Stimulated activated naive CD8-positive, alpha-beta T cell treated with anti-CD3 and anti-CD28 coated beads, Interleukin-15, amount 100 ng/mL, for 72 hours (primary cell): ENCODE results near the gene FUT3.
A peak's percentile ranks its signal among the peaks of the same experiment; 100 is the strongest.
"Not testable (repeated sequence)": the region's sequence is repeated elsewhere in the genome, so short reads cannot be mapped to it uniquely, and the experiment has no call there.

Experiments used
- ATAC-seq: fragments of 150-1000 bp; cut with Tn5 transposase; 2 replicates; pipeline ENCODE4 v1.10.0; 2021; ENCODE audit warnings: mild to moderate bottlenecking, moderate library complexity
- DNase-seq, 2 donors: peaks; one replicate each; pipeline ENCODE4 v3.0.0; 2021 to 2022
- H3K27ac Mint-ChIP-seq, 2 donors: one replicate each; pipeline ENCODE4 v1.8.0; 2022; ENCODE audit warnings: mild to moderate bottlenecking in 2 of 2, mixed read lengths in 2 of 2, moderate library complexity in 2 of 2
- H3K27me3 Mint-ChIP-seq: one replicate; pipeline ENCODE4 v1.8.0; 2022; ENCODE audit warnings: mixed read lengths
- H3K4me1 Mint-ChIP-seq: one replicate; pipeline ENCODE4 v1.8.0; 2022; ENCODE audit warnings: mild to moderate bottlenecking, mixed read lengths
- H3K4me3 Mint-ChIP-seq, 2 donors: one replicate each; pipeline ENCODE4 v1.8.0; 2022; ENCODE audit warnings: mild to moderate bottlenecking in 2 of 2, mixed read lengths in 2 of 2, moderate library complexity in 1 of 2
- H3K9me3 Mint-ChIP-seq, 2 donors: one replicate each; pipeline ENCODE4 v1.8.0; 2022; ENCODE audit warnings: mixed read lengths in 2 of 2

The FUT3 gene

GRCh38 chr19:5865772-5866171, 14.5 kb upstream of the FUT3 start:
- no peak for DNase-seq
- Mint-ChIP-seq H3K4me3 (no peak overlapping the region), H3K27ac (no peak overlapping the region), H3K9me3 (no peaks in the 10 kb centered on the region), H3K4me1 (no peaks in the 10 kb centered on the region), H3K27me3 (peaks cover 9% of the 10 kb centered on the region)
- ATAC-seq: no peak

- Mint-ChIP-seq H3K4me3 (no peak overlapping the region), H3K9me3 (no peaks in the 10 kb centered on the region), H3K4me1 (no peaks in the 10 kb centered on the region), H3K27me3 (peaks cover 9% of the 10 kb centered on the region), H3K27ac (peak overlapping the region in 1 of 2 donors; percentile 46)
- no peak for ATAC-seq
- no peak for DNase-seq
Measured at GRCh38 chr19:5864725-5865486, 13.7 kb upstream of the FUT3 start.

DNA sequence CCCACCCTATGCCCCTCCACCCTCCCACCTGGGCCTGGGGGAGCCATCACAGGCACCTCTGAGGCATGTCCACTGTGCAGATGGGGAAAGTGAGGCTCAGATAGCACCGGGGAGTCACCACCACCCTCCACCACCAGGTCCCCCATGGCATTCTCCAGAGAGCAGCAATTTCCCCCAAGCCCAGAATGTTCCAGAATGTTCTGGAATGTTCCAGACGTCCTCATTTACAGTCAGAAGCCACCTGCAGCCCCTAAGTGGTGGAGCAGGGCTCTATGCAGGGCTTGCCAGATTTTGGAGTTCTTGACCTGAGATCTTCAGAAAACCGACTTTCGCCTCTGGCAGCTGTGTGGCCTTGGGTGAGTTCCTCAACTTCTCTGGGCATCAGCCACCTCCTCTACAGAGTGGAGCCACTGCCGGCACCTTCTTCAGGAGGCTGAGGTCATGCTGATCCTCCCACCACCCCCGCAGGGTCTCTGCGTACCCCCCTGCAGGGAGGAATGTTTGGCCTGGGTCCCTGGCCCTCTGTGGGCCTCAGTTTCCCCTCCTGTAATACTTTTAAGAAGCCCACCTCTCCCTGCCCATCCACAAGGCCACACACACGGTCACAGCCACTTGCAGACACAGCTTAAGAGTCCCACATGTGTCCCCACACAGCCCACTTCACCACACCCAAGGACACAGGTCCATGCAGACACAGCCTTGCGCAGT, 12.9 kb upstream of the FUT3 start:
- DNase-seq: no peak
- Mint-ChIP-seq H3K4me3 (no peak overlapping the region), H3K4me1 (no peaks in the 10 kb centered on the region), H3K27ac (peak overlapping the region in 1 of 2 donors; percentile 46), H3K9me3 (no peaks in the 10 kb centered on the region), H3K27me3 (peaks cover 9% of the 10 kb centered on the region)
- ATAC-seq: no peak

- Mint-ChIP-seq H3K27ac (peak overlapping the region in 1 of 2 donors; percentile 54), H3K4me3 (no peak overlapping the region), H3K4me1 (no peaks in the 10 kb centered on the region), H3K9me3 (no peaks in the 10 kb centered on the region), H3K27me3 (peaks cover 9% of the 10 kb centered on the region)
- ATAC-seq (no peak), DNase-seq (no peak)
Measured at GRCh38 chr19:5863030-5863665, 11.9 kb upstream of the FUT3 start.

GRCh38 chr19:5857203-5858081, 6.2 kb upstream of the FUT3 start:
- Mint-ChIP-seq H3K27ac (no peak overlapping the region), H3K4me3 (no peak overlapping the region), H3K27me3 (peaks cover 6% of the 10 kb centered on the region), H3K9me3 (no peaks in the 10 kb centered on the region), H3K4me1 (peaks cover 6% of the 10 kb centered on the region)
- ATAC-seq: no peak
- DNase-seq: no peak

GRCh38 chr19:5855151-5855550, 3.9 kb upstream of the FUT3 start:
- not testable (repeated sequence) for H3K9me3 Mint-ChIP-seq, ATAC-seq, DNase-seq, H3K27ac Mint-ChIP-seq, H3K27me3 Mint-ChIP-seq, H3K4me1 Mint-ChIP-seq, H3K4me3 Mint-ChIP-seq

- not testable (repeated sequence) for ATAC-seq, DNase-seq, H3K4me3 Mint-ChIP-seq, H3K27me3 Mint-ChIP-seq, H3K9me3 Mint-ChIP-seq, H3K4me1 Mint-ChIP-seq
- H3K27ac Mint-ChIP-seq: peak overlapping the region in 1 of 2 donors; percentile 32
Measured at GRCh38 chr19:5854121-5854520, 2.9 kb upstream of the FUT3 start.

- no peak for ATAC-seq
- H3K4me1 Mint-ChIP-seq: peaks cover 6% of the 10 kb centered on the region
- no peak overlapping the region for H3K4me3 Mint-ChIP-seq
- H3K27ac Mint-ChIP-seq: peak overlapping the region in 1 of 2 donors; percentile 83
- DNase-seq: no peak
- H3K9me3 Mint-ChIP-seq: no peaks in the 10 kb centered on the region
- peaks cover 6% of the 10 kb centered on the region for H3K27me3 Mint-ChIP-seq
Measured at GRCh38 chr19:5850743-5851293, 431 bp downstream of the FUT3 start.

- H3K27ac Mint-ChIP-seq: no peak overlapping the region
- H3K27me3 Mint-ChIP-seq: peaks cover 6% of the 10 kb centered on the region
- DNase-seq (no peak), ATAC-seq (no peak)
- peaks cover 6% of the 10 kb centered on the region for H3K4me1 Mint-ChIP-seq
- no peaks in the 10 kb centered on the region for H3K9me3 Mint-ChIP-seq
- no peak overlapping the region for H3K4me3 Mint-ChIP-seq
Measured at GRCh38 chr19:5850189-5850588, 1.1 kb downstream of the FUT3 start.

- not testable (repeated sequence) for H3K27ac Mint-ChIP-seq, ATAC-seq, H3K4me3 Mint-ChIP-seq, H3K27me3 Mint-ChIP-seq, DNase-seq, H3K4me1 Mint-ChIP-seq, H3K9me3 Mint-ChIP-seq
Measured at GRCh38 chr19:5848621-5849020, 2.6 kb downstream of the FUT3 start.

- ATAC-seq, DNase-seq, H3K4me3 Mint-ChIP-seq, H3K27me3 Mint-ChIP-seq, H3K4me1 Mint-ChIP-seq, H3K27ac Mint-ChIP-seq, H3K9me3 Mint-ChIP-seq: not testable (repeated sequence)
Measured at GRCh38 chr19:5847846-5848245, 3.4 kb downstream of the FUT3 start.

DNA sequence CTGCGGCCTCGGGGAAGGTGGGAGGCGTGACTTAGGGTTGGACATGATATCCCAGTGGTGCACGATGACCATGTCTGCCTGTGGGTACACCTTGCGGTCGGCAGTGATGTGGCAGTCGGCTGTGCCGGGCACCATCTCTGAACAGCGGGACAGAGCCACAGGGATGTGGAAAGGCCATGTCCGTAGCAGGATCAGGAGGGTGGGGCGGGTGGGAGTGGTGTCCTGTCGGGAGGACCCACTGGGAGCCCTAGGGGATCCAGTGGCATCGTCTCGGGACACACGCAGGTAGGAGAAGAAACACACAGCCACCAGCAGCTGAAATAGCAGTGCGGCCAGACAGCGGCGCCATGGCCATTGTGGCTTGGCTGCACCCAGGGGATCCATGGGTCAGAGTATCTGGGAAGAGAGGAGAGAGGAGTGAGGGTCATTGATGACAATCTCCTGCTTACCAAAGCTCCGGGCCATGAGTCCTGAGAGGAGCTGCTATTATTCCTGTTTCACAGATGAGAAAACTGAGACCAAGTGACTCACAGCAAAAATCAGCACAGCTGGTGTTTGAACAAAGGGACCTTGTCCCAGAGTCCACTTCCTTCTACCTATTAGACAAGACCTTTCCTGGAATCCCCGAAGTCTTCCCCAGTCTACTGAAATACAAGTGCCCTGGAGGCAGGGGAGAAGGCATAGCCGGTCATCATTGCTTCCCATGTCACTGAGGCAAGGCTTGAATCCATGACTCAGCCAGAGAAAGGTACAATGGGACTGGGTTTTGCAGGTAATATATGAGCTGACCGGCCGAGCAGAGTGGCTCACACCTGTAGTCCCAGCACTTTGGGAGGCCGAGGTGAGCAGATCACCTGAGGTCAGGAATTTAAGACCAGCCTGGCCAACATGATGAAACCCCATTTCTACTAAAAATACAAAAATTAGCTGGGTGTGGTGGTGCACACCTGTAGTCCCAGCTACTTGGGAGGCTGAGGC, 6.5 kb downstream of the FUT3 start:
- no peaks in the 10 kb centered on the region for H3K9me3 Mint-ChIP-seq
- ATAC-seq: no peak

DNA sequence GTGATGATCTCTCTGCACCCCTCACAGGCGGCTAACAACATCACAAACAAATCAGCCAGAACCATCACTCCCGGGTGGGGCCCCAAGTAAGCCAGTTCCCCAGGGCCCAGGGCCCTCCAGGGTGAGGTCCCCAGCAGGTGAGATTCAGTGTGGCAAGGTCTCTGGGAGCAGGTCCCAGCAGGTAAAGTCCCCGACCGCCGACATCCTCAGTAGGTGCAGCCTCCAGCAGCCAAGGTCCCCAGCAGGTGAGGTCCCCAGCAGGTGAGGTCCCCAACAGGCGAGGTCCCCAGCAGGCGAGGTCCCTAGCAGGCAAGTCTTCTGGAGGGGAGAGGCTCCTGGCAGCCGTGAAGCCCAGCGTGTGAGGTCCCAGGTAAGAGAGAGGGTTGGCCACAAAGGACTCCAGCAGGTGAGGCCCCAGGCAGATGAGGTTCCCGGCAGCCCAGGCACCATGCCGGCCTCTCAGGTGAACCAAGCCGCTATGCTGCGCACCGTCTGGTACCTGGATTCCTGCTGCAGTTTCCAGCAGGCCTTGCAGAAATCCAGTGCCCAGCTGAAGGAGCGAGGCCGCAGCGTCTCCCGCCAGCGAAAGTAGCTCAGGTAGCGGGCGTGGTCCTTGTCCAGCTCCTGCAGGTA, 7.8 kb downstream of the FUT3 start:
- Mint-ChIP-seq H3K4me3 (no peak overlapping the region), H3K27me3 (peaks cover 2% of the 10 kb centered on the region), H3K9me3 (no peaks in the 10 kb centered on the region), H3K27ac (no peak overlapping the region), H3K4me1 (peaks cover 16% of the 10 kb centered on the region)
- ATAC-seq (no peak), DNase-seq (no peak)

More for the DNA sequence above, 6.5 kb downstream of the FUT3 start:
- no peak for DNase-seq
- H3K4me1 Mint-ChIP-seq: peaks cover 2% of the 10 kb centered on the region
- H3K27ac Mint-ChIP-seq: no peak overlapping the region
- no peaks in the 10 kb centered on the region for H3K27me3 Mint-ChIP-seq
- H3K4me3 Mint-ChIP-seq: no peak overlapping the region

DNA sequence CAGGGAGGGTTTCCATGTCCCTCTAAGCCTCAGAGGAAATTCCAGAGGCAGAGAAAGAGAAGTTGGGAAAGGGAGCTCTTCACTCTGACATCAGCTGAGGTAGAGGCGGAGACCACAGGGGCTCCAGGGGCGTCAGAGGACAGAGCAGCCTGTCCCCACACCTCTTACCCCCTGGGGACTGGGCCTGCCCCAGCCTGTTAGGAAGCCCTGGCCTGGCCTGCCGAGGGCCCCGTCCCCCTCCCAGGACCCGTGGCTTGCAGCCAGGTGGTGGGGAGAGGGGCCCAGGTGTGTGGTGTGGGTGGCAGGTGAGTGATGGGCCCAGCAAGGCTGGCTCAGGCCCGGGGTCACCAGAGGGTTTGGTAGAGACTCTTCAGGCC, 9.5 kb downstream of the FUT3 start:
- H3K27ac Mint-ChIP-seq, H3K9me3 Mint-ChIP-seq, H3K4me3 Mint-ChIP-seq, H3K27me3 Mint-ChIP-seq, DNase-seq: not testable (repeated sequence)
- peaks cover 23% of the 10 kb centered on the region for H3K4me1 Mint-ChIP-seq
- ATAC-seq: peak; percentile 40
